ENCODE data around the gene UXT.
A peak's percentile ranks its signal among the peaks of the same experiment; 100 is the strongest.

DNA sequence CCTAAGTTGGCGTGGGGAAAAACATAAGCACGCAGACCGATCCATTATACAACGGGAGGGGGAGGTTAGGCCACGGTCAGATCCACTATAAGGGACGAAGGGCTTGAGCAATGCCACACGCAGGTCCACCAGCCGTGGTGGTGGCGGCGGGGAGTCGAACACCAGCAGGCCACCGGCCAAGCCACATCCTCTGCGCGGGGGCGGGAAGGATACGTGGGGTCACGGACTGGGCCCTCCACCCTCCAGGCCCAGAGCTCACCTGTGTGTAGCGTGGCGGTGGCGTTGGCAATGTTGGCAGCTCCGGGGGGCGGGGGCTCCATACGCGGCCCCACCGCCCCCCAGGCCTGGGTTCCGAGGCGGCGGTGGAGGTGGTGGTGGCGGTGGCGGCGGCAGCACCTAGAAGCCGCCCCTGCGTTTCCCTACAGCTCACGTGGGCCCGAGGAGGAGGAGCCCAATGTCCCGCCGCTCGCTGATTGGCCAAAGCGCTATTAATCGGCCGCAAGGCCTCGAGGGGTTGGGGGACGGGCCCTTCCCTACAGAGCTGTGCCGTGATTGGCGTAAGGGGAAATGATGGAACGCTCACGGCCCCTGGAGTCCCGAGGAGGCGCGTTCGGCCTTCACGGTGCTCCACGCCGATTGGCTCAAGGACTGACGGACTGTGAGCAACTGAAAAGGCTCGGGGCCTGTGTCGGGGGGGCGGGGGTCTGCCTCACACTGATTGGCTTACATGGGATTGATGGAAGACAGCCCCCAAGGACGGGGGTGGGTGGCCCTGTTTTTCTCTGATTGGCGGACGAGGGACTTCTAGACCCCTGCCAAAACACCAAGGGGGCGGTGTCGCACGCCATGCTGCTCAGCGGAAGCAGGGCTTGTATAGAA is 8.6 kb downstream of the UXT start, which contains the start of gene ELK1:
- TF ChIP-seq, protein P1, sequence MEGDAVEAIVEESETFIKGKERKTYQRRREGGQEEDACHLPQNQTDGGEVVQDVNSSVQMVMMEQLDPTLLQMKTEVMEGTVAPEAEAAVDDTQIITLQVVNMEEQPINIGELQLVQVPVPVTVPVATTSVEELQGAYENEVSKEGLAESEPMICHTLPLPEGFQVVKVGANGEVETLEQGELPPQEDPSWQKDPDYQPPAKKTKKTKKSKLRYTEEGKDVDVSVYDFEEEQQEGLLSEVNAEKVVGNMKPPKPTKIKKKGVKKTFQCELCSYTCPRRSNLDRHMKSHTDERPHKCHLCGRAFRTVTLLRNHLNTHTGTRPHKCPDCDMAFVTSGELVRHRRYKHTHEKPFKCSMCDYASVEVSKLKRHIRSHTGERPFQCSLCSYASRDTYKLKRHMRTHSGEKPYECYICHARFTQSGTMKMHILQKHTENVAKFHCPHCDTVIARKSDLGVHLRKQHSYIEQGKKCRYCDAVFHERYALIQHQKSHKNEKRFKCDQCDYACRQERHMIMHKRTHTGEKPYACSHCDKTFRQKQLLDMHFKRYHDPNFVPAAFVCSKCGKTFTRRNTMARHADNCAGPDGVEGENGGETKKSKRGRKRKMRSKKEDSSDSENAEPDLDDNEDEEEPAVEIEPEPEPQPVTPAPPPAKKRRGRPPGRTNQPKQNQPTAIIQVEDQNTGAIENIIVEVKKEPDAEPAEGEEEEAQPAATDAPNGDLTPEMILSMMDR (IDR thresholded peaks at IDR 0.05), result no peak
- peak; percentile 50 to 66 (median 63) for TF ChIP-seq POLR2A (IDR thresholded peaks at IDR 0.05)
